ENCODE measurements around the gene BNC2.

DNA sequence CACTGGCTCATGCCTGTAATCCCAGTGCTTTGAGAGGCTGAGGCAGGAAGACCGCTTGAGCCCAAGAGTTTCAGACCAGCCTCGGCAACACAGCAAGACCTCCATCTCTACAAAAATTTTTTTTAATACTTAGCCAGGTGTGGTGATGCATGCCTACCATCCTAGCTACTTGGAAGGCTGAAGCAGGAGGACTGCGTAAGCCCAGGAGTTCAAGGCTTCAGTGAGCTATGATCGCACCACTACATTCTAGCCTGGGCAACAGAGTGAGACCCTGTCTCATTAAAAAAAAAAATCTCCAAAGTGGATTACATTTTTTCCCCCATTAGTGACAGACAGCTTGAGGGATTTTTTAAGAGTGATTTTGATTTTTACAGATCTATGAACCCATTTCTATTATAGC is 230.8 kb downstream of the BNC2 start:
- TF ChIP-seq GABPA (IDR thresholded peaks at IDR 0.05; ENCODE audit: low read depth, low read length) (no peak), GABPA (CRISPR knock-in tag; IDR thresholded peaks at IDR 0.05; ENCODE audit: low read depth) (no peak), SMARCE1 (IDR thresholded peaks at IDR 0.05; ENCODE audit: borderline replicate concordance) (no peak), AHR (CRISPR knock-in tag; IDR thresholded peaks at IDR 0.05) (no peak), FOXA1 (IDR thresholded peaks at IDR 0.05) (no peak), FOXA1 (CRISPR knock-in tag; IDR thresholded peaks at IDR 0.05) (no peak), MZF1 (CRISPR knock-in tag; IDR thresholded peaks at IDR 0.05; ENCODE audit: borderline replicate concordance) (no peak), KDM3A (CRISPR knock-in tag; IDR thresholded peaks at IDR 0.05; ENCODE audit: low read depth) (no peak), EZH2 (conservative IDR thresholded peaks at IDR 0.05; ENCODE audit: low read depth, low read length) (no peak), BCL6 (CRISPR knock-in tag; IDR thresholded peaks at IDR 0.05) (no peak), ARNTL (CRISPR knock-in tag; IDR thresholded peaks at IDR 0.05) (no peak), ZNF792 (CRISPR knock-in tag; IDR thresholded peaks at IDR 0.05) (no peak)
- TF ChIP-seq, protein P1, sequence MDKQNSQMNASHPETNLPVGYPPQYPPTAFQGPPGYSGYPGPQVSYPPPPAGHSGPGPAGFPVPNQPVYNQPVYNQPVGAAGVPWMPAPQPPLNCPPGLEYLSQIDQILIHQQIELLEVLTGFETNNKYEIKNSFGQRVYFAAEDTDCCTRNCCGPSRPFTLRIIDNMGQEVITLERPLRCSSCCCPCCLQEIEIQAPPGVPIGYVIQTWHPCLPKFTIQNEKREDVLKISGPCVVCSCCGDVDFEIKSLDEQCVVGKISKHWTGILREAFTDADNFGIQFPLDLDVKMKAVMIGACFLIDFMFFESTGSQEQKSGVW (CRISPR knock-in tag; IDR thresholded peaks at IDR 0.05; ENCODE audit: borderline replicate concordance), result no peak
- TF ChIP-seq, protein P2, sequence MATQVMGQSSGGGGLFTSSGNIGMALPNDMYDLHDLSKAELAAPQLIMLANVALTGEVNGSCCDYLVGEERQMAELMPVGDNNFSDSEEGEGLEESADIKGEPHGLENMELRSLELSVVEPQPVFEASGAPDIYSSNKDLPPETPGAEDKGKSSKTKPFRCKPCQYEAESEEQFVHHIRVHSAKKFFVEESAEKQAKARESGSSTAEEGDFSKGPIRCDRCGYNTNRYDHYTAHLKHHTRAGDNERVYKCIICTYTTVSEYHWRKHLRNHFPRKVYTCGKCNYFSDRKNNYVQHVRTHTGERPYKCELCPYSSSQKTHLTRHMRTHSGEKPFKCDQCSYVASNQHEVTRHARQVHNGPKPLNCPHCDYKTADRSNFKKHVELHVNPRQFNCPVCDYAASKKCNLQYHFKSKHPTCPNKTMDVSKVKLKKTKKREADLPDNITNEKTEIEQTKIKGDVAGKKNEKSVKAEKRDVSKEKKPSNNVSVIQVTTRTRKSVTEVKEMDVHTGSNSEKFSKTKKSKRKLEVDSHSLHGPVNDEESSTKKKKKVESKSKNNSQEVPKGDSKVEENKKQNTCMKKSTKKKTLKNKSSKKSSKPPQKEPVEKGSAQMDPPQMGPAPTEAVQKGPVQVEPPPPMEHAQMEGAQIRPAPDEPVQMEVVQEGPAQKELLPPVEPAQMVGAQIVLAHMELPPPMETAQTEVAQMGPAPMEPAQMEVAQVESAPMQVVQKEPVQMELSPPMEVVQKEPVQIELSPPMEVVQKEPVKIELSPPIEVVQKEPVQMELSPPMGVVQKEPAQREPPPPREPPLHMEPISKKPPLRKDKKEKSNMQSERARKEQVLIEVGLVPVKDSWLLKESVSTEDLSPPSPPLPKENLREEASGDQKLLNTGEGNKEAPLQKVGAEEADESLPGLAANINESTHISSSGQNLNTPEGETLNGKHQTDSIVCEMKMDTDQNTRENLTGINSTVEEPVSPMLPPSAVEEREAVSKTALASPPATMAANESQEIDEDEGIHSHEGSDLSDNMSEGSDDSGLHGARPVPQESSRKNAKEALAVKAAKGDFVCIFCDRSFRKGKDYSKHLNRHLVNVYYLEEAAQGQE (IDR thresholded peaks at IDR 0.05; ENCODE audit: borderline replicate concordance in 1 of 2, low read depth in 1 of 2, low read length in 2 of 2), result no peak
